D721Med (cell line): Measurements from ENCODE around the gene TBC1D16.
A peak's percentile ranks its signal among the peaks of the same experiment; 100 is the strongest.

Experiments used
- DNase-seq: peaks from one replicate; pipeline ENCODE4 v3.0.0; 2011; ENCODE audit warnings: low spot score; ENCODE audit not compliant: insufficient read length
- FAIRE-seq: peaks from 2 replicates; lab custom pipeline; 2011; peaks lifted over from hg19 to GRCh38; lab: Jason Lieb, UNC
- CTCF ChIP-seq: IDR thresholded peaks from 2 replicates; pipeline ENCODE4 v1.5.1; 2012; ENCODE audit warnings: mild to moderate bottlenecking, control low read depth; ENCODE audit not compliant: insufficient read depth; ENCODE audit errors: missing control alignments

Gene TBC1D16

DNA sequence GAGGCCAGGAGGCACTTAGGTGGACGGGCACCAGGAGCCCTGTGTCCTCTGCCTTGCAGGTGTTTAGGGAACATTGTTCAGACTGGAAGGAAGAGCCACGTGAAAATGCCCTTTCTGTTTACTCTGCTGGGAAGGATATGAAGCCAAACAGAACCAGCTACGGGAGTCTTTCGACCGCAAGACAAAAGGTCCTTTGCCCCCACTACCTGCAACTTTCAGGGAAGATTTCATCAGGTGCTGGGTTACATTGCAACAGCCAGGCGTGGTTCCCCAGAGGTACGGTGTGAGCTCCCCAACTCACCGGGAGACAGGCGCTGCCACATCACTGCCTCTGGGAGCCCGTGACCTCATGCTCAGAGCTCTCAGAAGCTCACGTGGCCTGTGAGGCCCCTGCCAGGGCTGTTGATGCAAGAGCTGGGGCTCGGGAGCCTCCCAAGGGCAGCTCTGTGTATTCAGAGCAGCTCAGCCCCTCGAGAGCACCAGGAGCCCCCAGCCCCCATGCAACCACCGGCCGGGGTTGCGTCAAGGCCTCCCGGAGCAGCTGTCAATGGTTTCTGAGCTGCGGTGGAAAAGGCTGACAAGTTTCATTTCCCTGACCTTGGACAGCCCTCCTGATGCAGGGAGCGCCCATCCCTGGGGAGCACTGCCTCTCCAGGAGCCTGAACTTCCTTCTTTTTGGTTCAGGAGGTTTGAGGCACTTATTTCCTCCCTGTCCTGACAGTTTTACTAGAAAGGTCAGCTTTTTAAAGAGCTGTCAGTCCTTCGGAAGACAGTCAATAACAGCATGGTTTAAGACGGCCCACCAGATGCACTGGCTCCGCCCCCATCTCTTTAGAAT lies 42.1 kb downstream of the TBC1D16 start:
- no peak for DNase-seq
- FAIRE-seq: no peak

GRCh38 chr17:79992649-79993389 lies 42.9 kb downstream of the TBC1D16 start:
- no peak for TF ChIP-seq CTCF
- no peak for FAIRE-seq
- DNase-seq: no peak

More for the DNA sequence above, 42.1 kb downstream of the TBC1D16 start:
- TF ChIP-seq CTCF: no peak

DNA sequence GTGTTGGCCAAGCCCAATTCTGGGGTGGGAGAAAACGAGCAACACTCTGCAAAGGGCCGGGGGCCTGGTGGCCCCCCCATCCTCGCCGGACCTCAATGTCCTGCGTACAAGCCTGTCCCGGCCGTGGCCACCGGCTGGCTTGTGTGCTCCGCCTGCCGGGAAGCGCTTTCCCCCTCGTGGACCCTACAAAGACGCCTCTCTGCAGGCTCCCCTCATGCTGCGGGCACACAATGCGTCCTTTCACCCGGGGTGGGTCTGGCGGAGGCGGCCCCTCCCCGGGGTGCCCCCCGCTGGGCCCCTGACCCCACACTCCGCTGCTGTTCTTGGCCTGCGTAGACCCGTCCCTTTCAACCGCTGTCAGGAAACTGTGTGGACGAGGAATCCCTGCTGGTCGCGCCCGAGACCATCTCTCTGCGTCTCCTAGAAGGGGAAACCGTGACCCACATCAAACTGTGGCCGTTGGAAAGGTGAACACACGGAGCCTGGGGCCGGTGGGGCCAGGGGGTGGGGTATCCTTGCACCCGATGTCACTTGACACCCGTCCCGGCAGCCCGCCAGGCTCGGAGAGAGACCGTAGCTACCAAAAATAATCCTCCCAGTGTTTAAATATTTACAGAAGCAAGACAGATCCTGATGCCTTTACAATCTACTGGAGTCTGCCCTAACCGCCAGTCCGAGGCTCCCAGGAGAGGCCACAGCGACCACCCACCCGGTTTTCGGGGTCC lies 43.6 kb downstream of the TBC1D16 start:
- no peak for TF ChIP-seq CTCF
- no peak for FAIRE-seq
- DNase-seq: no peak

DNA sequence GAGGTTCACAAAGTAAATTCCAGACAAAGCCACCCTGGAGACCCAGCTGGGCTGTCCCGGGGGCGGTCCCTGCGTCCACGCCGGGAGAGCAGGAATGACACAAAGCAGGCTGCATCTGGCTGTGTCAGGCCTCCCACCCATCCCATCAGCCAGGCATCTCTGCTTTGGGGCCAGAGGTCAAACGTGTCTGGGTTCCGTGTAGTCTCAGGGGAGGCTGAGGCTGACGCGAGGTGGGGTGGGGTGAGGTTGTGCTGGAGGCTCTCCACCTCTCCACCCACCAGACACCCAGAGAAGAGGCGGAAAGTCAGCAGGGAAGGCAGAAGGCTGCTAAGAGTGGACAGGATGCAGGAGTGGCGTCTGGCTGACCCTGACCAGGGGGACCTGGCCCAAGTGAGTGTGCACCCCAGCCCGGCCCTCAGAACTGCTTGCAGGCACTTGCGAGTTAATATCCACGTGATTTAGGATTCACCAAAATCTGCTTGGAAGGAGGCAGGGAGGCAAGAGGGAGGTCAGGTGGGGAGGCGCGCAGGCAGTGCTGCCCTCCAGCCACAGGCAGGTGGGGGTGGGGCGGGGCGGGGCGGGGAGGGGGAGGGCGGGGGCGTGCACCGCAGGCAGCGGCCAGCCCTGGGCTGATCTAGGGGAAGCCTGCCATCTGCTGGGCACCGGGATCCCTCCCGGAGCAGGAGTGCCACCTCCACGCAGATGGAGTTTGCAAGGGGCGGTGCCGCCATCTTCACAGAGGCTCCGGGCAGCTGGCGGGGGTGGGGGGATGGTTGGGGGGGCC lies 44.3 kb downstream of the TBC1D16 start:
- TF ChIP-seq CTCF: peak; percentile 81
- peak; percentile 96 for DNase-seq
- no peak for FAIRE-seq

DNA sequence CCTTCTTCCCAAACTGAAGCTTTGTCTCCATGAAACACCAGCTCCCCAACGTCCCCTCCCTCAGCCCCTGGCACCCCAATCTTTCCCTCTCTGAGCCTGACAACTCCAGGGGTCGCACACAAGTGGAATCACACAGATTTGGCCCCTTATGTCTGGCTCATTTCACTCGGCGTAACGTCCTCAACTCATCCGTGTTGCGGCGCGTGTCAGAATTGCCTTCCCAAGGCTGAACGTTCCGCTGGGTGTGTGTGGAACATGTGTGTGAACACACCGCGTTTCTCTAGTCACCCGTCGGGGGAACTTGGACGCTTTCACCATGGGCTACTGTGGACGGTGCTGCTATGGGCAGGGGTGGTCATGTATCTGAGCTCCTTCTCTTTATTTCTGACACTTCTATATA lies 45.0 kb downstream of the TBC1D16 start:
- TF ChIP-seq CTCF: no peak
- FAIRE-seq (no peak), DNase-seq (no peak)

GRCh38 chr17:79990051-79990592 lies 45.5 kb downstream of the TBC1D16 start:
- FAIRE-seq: no peak
- no peak for DNase-seq
- TF ChIP-seq CTCF: no peak
